Esophagus squamous epithelium (tissue), 5 donors: ENCODE measurements around the gene BRD9. TPM values are rescaled to one million over a fixed set of nuclear protein-coding genes. Genes with fewer than 3 reads are reported as not detected.
"Not testable (repeated sequence)": the region's sequence is repeated elsewhere in the genome, so short reads cannot be mapped to it uniquely, and the experiment has no call there.

Experiments used
- DNase-seq: peaks from one replicate; lab custom pipeline; 2025; lab: John Stamatoyannopoulos, UW
- H3K27ac ChIP-seq, 4 donors: fragments of 200-600 bp; sonication (generic); one replicate each; pipeline ENCODE4 v1.5.1; 2016 to 2019; ENCODE audit warnings: mild to moderate bottlenecking in 1 of 4
- H3K27me3 ChIP-seq, 4 donors: fragments of 200-600 bp; sonication (generic); 1 replicate in 3 of 4; 2 replicates in 1 of 4; pipeline versions ENCODE4 v1.5.1 to v1.6.0; 2017 to 2021; ENCODE audit warnings: antibody characterized with exemption in 1 of 4
- H3K36me3 ChIP-seq, 3 donors: fragments of 200-600 bp; sonication (generic); one replicate each; pipeline ENCODE4 v1.5.1; 2016 to 2019
- H3K4me1 ChIP-seq, 3 donors: fragments of 200-600 bp; sonication (generic); one replicate each; pipeline ENCODE4 v1.5.1; 2017 to 2019
- H3K4me3 ChIP-seq, 4 donors: fragments of 200-600 bp; sonication (generic); 1 replicate in 3 of 4; 2 replicates in 1 of 4; pipeline ENCODE4 v1.5.1; 2016 to 2019; ENCODE audit warnings: mild to moderate bottlenecking in 2 of 4, moderate library complexity in 1 of 4
- H3K9me3 ChIP-seq, 3 donors: fragments of 200-600 bp; sonication (generic); one replicate each; pipeline ENCODE4 v1.5.1; 2016 to 2019
- CTCF ChIP-seq, 6 experiments: fragments of 450-650 bp in 4 of 6; fragments of 200-600 bp in 2 of 6; sonication (generic) in 2 of 6; IDR thresholded peaks; one replicate each; pipeline ENCODE4 v1.5.1; 2016 to 2019; ENCODE audit warnings: antibody characterized with exemption in 6 of 6, mild to moderate bottlenecking in 4 of 6, moderate library complexity in 4 of 6
- POLR2A ChIP-seq, 4 donors: fragments of 450-650 bp; IDR thresholded peaks; one replicate each; pipeline ENCODE4 v1.6.1; 2017; ENCODE audit warnings: antibody characterized with exemption in 4 of 4, mild to moderate bottlenecking in 4 of 4, moderate library complexity in 3 of 4
- WGBS, 2 donors: methylation state at CpG; one replicate each; pipeline ENCODE4 v1.1.5; 2018; 5-methylcytosine and 5-hydroxymethylcytosine counted together
- intact Hi-C: fragments of 100-400 bp; cut with DNase I; formaldehyde crosslinking; loops from one replicate; pipeline ENCODE4 v1.15.0; 2022
- total RNA-seq, 4 donors: library from RNA; depleted of rRNA; stranded (reverse); fragments of >200 nt; gene quantifications; one replicate each; pipeline ENCODE4 v1.1.0, GENCODE V29; 2016
- donor health status: DM: yes; HTN: yes; CAD: no.

Gene BRD9
- total RNA-seq, 4 donors from 2014 or later: 16.1 to 35.7 (median 22.3) TPM

GRCh38 chr5:849651-850301 lies 42.8 kb downstream of the BRD9 start:
- peaks cover 0 to 45% (median 0%) of the 10 kb centered on the region in 4 donors for H3K27me3 ChIP-seq
- H3K9me3 ChIP-seq: no peaks in the 10 kb centered on the region
- TF ChIP-seq CTCF (IDR thresholded peaks at IDR 0.05): no peak
- TF ChIP-seq POLR2A (IDR thresholded peaks at IDR 0.05): no peak
- intact Hi-C loops: no loop called here
- H3K4me3 ChIP-seq: peak overlapping the region in 2 of 4 donors; percentile 5 to 26
- WGBS, 2 donors: no CpG with 5 or more reads among the region's 20 CpGs
- peaks cover 10 to 21% (median 14%) of the 10 kb centered on the region in 3 donors for H3K4me1 ChIP-seq
- no peaks in the 10 kb centered on the region for H3K36me3 ChIP-seq
- H3K27ac ChIP-seq: no peak overlapping the region
- no peak for DNase-seq

GRCh38 chr5:848671-849111 lies 43.9 kb downstream of the BRD9 start:
- H3K9me3 ChIP-seq: no peaks in the 10 kb centered on the region
- DNase-seq: no peak
- H3K4me1 ChIP-seq: peaks cover 10 to 21% (median 14%) of the 10 kb centered on the region in 3 donors
- no peaks in the 10 kb centered on the region for H3K36me3 ChIP-seq
- TF ChIP-seq POLR2A (IDR thresholded peaks at IDR 0.05): no peak
- no peak for TF ChIP-seq CTCF (IDR thresholded peaks at IDR 0.05)
- H3K27me3 ChIP-seq: peaks cover 0 to 44% (median 0%) of the 10 kb centered on the region in 4 donors
- intact Hi-C loops: no loop called here
- H3K27ac ChIP-seq: no peak overlapping the region
- H3K4me3 ChIP-seq: no peak overlapping the region
- WGBS, 2 donors: 77% methylated on average over 4 of the region's 14 CpGs; no CpG with 5 or more reads in 1 of the 2 donors

GRCh38 chr5:847736-848135 lies 44.9 kb downstream of the BRD9 start:
- H3K9me3 ChIP-seq, DNase-seq, H3K36me3 ChIP-seq, H3K4me3 ChIP-seq, intact Hi-C loops, H3K27ac ChIP-seq: not testable (repeated sequence)
- Histone ChIP-seq H3K27me3 (peaks cover 0 to 35% (median 0%) of the 10 kb centered on the region in 4 donors), H3K4me1 (peaks cover 10 to 21% (median 14%) of the 10 kb centered on the region in 3 donors)
- 100% methylated on average over 3 of the region's 7 CpGs; no CpG with 5 or more reads in 1 of the 2 donors for WGBS, 2 donors

- H3K36me3 ChIP-seq, H3K27ac ChIP-seq, intact Hi-C loops, H3K4me3 ChIP-seq, DNase-seq, H3K9me3 ChIP-seq: not testable (repeated sequence)
- 91 to 100% methylated on average over 1 to 10 of the region's 18 CpGs for WGBS, 2 donors
- Histone ChIP-seq H3K4me1 (peaks cover 10 to 21% (median 14%) of the 10 kb centered on the region in 3 donors), H3K27me3 (peaks cover 0 to 30% (median 0%) of the 10 kb centered on the region in 4 donors)
Observed at GRCh38 chr5:847212-847611, 45.4 kb downstream of the BRD9 start.

GRCh38 chr5:846602-847091 lies 46.0 kb downstream of the BRD9 start:
- DNase-seq, H3K36me3 ChIP-seq, intact Hi-C loops, H3K27ac ChIP-seq, H3K9me3 ChIP-seq, H3K4me3 ChIP-seq: not testable (repeated sequence)
- Histone ChIP-seq H3K4me1 (peaks cover 10 to 25% (median 14%) of the 10 kb centered on the region in 3 donors), H3K27me3 (peaks cover 0 to 24% (median 0%) of the 10 kb centered on the region in 4 donors)
- 73 to 83% methylated on average over 11 to 18 of the region's 18 CpGs for WGBS, 2 donors

- 64 to 92% methylated on average over 7 to 18 of the region's 35 CpGs for WGBS, 2 donors
- DNase-seq, H3K36me3 ChIP-seq, H3K9me3 ChIP-seq, intact Hi-C loops, H3K27ac ChIP-seq, H3K4me3 ChIP-seq: not testable (repeated sequence)
- Histone ChIP-seq H3K4me1 (peaks cover 10 to 26% (median 14%) of the 10 kb centered on the region in 3 donors), H3K27me3 (peaks cover 0 to 17% (median 0%) of the 10 kb centered on the region in 4 donors)
Observed at GRCh38 chr5:845676-846601, 46.7 kb downstream of the BRD9 start.

- intact Hi-C loops, H3K4me3 ChIP-seq, H3K27ac ChIP-seq, H3K9me3 ChIP-seq, H3K36me3 ChIP-seq, DNase-seq, H3K27me3 ChIP-seq: not testable (repeated sequence)
- H3K4me1 ChIP-seq: peaks cover 10 to 26% (median 16%) of the 10 kb centered on the region in 3 donors
- 89% methylated on average over 8 to 12 of the region's 21 CpGs for whole genome bisulfite sequencing, 2 donors
Observed at GRCh38 chr5:845031-845675, 47.4 kb downstream of the BRD9 start.

- not testable (repeated sequence) for H3K9me3 ChIP-seq, DNase-seq, H3K27ac ChIP-seq, H3K27me3 ChIP-seq, H3K4me3 ChIP-seq, H3K36me3 ChIP-seq
- peaks cover 3 to 20% (median 10%) of the 10 kb centered on the region in 3 donors for H3K4me1 ChIP-seq
- WGBS, 2 donors: 89 to 91% methylated on average over 7 to 13 of the region's 16 CpGs
- intact Hi-C loops: loop anchor here (5.0 kb wide), 1 partner anchor 87 kb away; no protein-coding TSS in a partner anchor
Observed at GRCh38 chr5:844426-844825, 48.2 kb downstream of the BRD9 start.

GRCh38 chr5:843926-844325 lies 48.7 kb downstream of the BRD9 start:
- H3K4me3 ChIP-seq, H3K36me3 ChIP-seq, H3K27ac ChIP-seq, H3K27me3 ChIP-seq, DNase-seq, H3K9me3 ChIP-seq: not testable (repeated sequence)
- intact Hi-C loops: loop anchor here (5.0 kb wide), 1 partner anchor 87 kb away; no protein-coding TSS in a partner anchor
- 79% methylated on average over 13 of the region's 22 CpGs; no CpG with 5 or more reads in 1 of the 2 donors for WGBS, 2 donors
- peaks cover 0 to 17% (median 8%) of the 10 kb centered on the region in 3 donors for H3K4me1 ChIP-seq
